T-helper 2 cell (primary cell): ENCODE measurements around the gene TRIP6.

ENCODE experiments used
- DNase-seq, 5 experiments: peaks; one replicate each; pipeline versions ENCODE4 v3.0.0 to v3.0.0-alpha.2; 2012 to 2022
- total RNA-seq, 2 donors: gene quantifications; one replicate each; lab custom pipeline; 2026; lab: John Stamatoyannopoulos, UW

TRIP6 gene
- total RNA-seq, result 5.6 to 7.6 reads per million in 2 donors

DNA sequence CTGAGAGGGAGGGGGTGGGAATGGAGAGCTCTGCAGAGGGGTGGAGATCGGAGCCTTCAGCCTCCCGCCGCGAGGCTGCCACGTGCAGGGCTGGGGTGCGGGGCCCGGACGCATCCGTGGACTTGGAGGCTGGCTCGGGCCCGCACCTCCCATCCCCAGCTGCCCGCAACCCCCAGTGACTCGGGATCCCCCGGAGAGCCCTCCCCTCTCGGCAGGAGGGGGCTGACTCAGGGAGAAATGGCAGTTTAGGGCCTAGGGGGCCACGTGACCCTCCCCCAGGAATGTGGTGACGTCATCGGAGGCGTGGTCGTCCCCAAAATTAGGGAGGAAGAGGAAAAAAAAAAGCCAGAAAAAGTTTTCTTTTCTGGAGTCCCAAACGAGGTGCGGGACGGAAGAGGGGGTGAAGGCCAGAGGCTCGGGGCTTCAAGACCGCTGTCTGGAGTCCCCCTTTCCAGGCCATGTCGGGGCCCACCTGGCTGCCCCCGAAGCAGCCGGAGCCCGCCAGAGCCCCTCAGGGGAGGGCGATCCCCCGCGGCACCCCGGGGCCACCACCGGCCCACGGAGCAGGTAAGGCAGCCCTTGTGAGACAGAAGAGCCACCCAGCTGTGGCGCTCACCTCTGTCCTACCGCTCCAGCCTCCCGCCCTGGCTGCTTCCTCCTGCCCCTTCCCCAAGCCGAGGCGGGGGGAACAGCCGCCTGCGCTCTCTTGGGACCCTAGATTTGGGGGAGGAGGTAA lies at the start of gene TRIP6:
TRIP6 (plus strand) TSS at position 348 of the 736 bp plus-strand sequence; CDS start at position 459, 111 bp downstream.
- DNase-seq, result peak in 3 of 5 experiments; percentile 15 to 67 (median 49)

DNA sequence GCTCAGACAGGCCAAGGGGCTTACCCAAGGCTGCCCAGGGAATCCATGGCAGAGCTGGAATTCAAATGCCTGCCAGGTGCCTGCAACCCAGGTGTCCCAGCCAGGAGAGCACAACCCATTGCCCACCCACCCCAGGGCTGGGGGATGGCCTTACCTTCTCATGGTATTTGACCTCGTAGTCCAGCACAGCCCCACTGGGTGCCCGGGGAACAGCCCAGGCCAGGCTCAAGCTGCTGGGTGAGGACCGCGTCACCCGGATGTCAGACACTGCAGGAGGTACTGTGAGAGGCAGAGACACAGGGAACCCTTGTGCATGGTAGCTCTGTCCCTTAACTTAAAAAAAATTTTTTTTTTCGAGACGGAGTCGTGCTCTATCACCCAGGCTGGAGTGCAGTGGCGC lies 48.8 kb upstream of the TRIP6 start:
- no peak for DNase-seq

DNA sequence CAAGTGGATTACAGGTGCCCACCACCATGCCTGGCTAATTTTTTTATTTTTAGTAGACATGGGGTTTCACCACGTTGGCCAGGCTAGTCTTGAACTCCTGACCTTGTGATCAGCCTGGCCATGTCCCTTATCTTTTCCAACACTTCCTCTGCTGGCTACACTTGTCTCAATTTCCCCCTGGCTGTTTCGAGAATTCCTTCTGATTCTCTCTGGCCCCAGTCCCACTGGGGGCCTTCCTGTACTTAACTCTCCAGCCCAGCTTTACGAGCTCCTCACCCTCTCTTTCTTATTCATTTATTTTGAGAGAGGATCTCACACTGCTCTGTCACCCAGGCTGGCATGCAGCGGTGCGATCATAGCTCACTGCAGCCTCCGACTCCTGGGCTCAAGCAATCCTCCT lies 48.4 kb upstream of the TRIP6 start:
- DNase-seq, result no peak

GRCh38 chr7:100819586-100819985 lies 47.6 kb upstream of the TRIP6 start:
- DNase-seq, result no peak

GRCh38 chr7:100822236-100823139 lies 44.7 kb upstream of the TRIP6 start:
- DNase-seq, result no peak

DNA sequence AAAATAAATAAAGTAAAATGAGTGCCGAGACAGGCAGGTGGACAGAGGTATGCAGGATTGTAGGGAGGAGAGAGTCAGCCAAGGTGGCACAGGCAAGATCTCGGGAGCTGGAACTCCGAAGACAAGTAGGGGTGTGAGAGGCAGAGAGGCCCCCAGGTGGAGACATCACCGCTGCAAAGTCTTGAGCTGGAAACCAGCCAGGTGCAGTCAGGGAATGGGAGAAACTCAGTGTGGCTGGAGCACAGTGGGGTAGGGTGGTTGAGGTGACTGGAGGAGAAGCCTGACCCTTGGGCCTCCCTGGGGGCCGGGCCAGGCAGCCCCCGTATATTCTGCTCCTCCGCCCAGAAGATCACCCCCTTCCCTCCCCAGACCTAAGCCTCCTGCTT lies 44.1 kb upstream of the TRIP6 start:
- DNase-seq, result no peak

DNA sequence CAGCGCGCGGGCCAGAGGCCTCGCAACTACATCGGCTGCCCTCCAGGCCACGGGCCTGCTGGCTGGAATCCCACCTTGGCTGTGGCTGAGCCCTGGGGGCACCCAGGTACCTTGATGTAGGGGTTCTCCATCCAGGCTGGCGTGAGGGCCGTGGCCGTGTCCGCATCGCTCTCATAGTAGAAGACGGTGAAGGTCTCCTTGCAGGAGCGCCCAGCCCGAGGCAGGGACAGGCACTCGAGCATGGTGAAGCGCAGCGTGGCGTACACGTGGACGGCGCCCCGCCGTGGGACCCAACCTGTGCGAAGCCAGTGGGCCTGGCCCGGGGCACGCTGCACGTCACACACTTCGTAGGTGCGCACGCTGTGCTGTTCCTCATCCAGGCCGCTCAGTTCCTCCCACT lies 43.7 kb upstream of the TRIP6 start:
- DNase-seq, result no peak

DNA sequence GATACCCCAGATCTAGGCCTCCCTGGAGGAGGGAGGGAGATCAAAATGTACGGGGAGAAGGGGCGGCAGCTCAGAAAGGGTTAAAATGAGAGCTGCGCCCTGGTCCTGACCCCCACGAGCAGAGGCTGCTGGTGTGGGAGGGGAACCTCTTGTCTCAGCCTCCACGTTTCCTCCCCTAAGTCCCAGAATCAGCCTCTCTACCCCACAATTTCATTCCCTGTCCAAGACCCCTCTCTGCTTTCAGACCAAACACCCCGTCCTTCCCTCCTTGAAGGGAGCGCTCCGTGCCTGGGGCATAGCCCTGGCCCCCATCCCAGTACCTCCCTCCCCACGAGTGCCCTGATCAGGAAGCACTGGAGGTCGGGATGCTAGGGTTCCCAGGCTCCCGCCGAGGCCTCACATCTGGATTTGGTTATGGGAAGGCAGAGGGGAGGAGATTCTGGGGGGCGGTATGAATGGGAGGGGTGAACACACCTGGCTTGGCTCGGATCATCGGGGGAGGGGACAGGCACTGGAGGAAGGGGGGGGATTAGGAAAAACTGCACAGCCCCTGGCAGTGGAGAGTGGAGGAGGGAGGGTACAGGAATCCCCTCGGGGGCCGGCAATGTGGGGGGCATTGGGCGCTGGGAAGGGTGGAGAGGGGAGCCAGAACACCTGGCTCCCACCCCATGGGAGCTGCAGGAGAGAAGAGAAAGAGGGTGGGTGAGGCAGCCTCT lies 42.5 kb upstream of the TRIP6 start:
- no peak for DNase-seq

- no peak for DNase-seq
Observed at GRCh38 chr7:100825215-100825671, 41.9 kb upstream of the TRIP6 start.

GRCh38 chr7:100825751-100826513 lies 41.3 kb upstream of the TRIP6 start:
- DNase-seq, result no peak

DNA sequence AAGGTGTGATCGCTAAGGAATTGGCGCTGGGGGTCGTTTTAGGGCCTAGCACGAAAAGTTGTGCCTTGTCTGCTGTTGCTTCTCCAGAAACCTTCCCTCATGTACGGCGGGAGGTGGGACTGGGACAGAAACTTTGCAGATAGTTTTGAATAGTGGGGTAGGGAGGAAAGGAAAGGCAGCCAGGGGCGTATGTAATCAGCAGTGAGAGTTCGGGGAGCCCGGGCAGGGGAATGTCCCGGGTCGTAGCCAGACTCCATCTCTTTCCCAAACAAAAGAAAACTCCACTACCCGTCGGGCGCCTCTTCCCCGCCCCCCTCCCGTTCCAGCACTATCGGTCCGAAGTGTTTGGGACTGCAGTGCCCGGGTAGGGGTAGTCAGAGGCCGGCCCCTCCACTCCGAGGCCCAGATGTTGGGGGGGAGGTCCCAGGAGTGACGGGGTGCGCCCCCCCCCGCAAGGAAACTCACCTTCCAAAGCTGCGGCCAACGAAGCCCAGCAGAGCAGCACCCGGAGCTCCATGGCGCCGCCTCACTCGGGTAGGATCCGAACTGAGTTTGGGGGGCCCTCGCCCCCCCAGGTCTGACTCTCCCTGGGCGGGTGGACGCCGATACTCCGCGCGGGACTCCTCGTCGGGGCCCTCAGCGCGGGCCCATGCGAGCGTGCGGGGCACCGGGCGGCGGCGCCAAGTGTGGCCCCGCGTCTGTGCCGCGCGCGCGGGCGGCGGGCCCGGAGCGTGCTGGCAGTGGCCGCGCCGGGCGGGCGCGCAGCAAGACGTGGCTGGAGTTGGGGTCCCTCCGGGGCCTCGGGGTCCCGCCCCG lies 40.5 kb upstream of the TRIP6 start:
- no peak for DNase-seq

DNA sequence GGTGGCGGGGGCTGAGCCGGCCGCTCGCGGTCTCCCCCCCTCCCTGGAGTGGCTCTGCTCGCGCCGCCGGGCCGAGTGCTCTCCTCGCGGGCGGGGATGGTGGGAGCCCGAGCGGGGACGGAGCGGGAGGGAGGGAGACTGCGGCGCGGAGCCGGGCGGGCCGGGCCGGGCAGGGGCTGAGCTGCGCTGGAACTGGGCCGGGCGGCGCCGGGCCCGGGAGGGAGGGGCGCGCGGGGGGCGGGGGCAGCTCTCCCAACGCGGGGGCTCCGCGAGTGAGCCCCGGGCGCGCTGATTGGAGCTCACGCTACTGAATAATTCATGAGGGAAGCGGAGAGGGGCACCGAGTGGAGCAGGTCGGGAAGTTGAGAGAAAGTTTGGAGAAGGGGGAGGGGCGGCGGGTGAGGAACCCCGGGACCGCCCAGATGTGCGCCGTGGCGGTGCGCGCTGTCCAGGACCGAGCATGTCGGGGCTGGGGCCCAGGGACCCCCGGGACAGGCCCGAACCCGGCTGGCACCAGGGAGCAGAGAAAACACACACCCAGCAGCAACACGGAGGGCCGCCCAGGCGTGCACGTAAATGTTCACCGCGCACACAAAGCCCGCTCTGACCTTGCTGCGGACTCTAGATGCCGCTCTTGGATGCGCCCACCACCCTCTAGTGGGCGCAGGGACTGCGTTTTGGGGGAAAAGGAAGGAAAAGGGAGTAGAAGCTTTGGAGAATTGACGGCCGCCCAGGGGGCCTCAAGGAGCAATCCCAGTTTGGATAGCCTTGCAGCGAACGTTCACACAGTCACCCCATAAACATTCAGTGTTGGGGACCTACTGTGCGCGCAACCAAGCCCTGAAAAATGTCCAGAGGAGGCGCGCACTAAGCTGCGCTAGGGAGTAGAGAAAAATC lies 39.6 kb upstream of the TRIP6 start, which contains the start of gene EPHB4:
EPHB4 (minus strand) TSS at position 194 of the 897 bp plus-strand sequence. CDS start 493 bp downstream, outside the sequence.
- DNase-seq, result no peak

DNA sequence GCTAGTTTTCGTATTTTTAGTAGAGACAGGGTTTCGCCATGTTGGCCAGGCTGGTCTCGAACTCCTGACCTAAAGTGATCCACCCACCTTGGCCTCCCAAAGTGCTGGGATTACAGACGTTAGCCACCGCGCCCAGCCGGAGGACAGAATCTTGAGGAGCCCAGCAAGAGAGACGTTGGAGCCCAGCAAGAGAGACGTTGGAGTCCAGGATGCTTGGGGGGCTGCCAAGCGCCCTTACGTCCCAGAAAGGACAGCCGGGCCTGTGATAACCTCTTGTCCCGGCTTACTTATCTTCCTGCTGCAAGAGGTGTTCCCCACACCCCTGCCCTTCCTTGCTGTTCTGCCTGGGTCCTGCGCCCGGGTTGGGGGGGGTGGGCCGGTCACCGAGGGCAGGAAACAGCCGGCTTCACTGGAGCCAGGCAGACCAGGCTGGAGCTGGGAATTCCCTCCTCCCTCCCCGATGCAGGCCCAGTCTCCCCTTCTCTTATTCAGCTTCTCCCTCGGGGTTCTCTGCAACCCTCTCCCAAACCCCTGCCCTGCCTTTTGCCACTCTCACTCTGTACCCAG lies 38.0 kb upstream of the TRIP6 start:
- no peak for DNase-seq

- DNase-seq, result peak in 1 of 5 experiments; percentile 40
Observed at GRCh38 chr7:100830396-100830795, 36.8 kb upstream of the TRIP6 start.

- DNase-seq, result no peak
Observed at GRCh38 chr7:100832281-100832633, 34.9 kb upstream of the TRIP6 start.

- DNase-seq, result no peak
Observed at GRCh38 chr7:100835903-100836811, 31.0 kb upstream of the TRIP6 start.

DNA sequence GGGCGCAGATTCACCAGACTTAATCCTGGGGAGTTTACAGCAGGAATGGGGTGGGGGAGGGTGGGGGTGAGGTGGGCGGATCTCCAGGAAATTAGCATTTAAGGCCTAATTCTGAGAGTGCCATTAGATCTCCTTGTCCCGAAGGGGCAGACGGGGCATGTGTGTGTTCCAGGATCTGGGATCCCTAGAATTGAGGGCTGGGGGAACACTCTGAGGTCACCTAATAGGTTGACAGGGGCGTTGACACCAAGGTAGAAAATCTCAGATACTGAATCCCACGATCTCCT lies 30.4 kb upstream of the TRIP6 start:
- no peak for DNase-seq

- peak; percentile 37 to 88 (median 55) for DNase-seq
Observed at GRCh38 chr7:100837099-100837836, 29.9 kb upstream of the TRIP6 start.
